ENCODE measurements around the gene ZNF511.
"Not testable (repeated sequence)": the region's sequence is repeated elsewhere in the genome, so short reads cannot be mapped to it uniquely, and the experiment has no call there.

DNA sequence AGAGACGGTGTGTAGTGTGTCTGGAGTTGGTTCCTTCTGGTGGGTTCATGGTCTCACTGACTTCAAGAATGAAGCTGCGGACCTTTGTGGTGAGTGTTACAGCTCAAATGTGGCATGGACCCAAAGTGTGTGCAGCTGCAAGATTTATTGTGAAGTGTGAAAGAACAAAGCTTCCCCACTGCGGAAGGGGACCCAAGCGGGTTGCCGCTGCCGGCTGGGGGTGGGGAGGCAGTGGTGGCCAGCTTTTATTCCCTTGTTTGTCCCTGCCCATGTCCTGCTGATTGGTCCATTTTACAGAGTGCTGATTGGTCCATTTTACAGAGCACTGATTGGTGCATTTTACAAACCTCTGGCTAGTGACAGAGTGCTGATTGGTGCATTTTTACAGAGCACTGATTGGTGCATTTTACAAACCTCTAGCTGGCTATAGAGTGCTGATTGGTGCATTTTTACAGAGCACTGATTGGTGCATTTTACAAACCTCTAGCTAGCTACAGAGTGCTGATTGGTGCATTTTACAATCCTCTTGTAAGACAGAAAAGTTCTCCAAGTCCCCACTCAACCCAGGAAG is 12.2 kb downstream of the ZNF511 start:
- TF ChIP-seq POLR2A (conservative IDR thresholded peaks at IDR 0.05); YY1 (IDR thresholded peaks at IDR 0.05; ENCODE audit: borderline replicate concordance in 1 of 3, control insufficient read depth in 1 of 3, extremely low read depth in 1 of 3, insufficient read depth in 3 of 3, insufficient read length in 1 of 3, insufficient replicate concordance in 2 of 3, low read depth in 1 of 3, low read length in 2 of 3); RBBP5 (IDR thresholded peaks at IDR 0.05; ENCODE audit: borderline replicate concordance, insufficient read depth, low read length, poor library complexity, severe bottlenecking); MTF1 (CRISPR knock-in tag; IDR thresholded peaks at IDR 0.05; ENCODE audit: borderline replicate concordance): not testable (repeated sequence)
- TF ChIP-seq, protein P1, sequence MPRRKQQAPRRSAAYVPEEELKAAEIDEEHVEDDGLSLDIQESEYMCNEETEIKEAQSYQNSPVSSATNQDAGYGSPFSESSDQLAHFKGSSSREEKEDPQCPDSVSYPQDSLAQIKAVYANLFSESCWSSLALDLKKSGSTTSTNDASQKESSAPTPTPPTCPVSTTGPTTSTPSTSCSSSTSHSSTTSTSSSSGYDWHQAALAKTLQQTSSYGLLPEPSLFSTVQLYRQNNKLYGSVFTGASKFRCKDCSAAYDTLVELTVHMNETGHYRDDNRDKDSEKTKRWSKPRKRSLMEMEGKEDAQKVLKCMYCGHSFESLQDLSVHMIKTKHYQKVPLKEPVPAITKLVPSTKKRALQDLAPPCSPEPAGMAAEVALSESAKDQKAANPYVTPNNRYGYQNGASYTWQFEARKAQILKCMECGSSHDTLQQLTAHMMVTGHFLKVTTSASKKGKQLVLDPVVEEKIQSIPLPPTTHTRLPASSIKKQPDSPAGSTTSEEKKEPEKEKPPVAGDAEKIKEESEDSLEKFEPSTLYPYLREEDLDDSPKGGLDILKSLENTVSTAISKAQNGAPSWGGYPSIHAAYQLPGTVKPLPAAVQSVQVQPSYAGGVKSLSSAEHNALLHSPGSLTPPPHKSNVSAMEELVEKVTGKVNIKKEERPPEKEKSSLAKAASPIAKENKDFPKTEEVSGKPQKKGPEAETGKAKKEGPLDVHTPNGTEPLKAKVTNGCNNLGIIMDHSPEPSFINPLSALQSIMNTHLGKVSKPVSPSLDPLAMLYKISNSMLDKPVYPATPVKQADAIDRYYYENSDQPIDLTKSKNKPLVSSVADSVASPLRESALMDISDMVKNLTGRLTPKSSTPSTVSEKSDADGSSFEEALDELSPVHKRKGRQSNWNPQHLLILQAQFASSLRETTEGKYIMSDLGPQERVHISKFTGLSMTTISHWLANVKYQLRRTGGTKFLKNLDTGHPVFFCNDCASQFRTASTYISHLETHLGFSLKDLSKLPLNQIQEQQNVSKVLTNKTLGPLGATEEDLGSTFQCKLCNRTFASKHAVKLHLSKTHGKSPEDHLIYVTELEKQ (CRISPR knock-in tag; IDR thresholded peaks at IDR 0.05) = not testable (repeated sequence)
- TF ChIP-seq, protein P2, sequence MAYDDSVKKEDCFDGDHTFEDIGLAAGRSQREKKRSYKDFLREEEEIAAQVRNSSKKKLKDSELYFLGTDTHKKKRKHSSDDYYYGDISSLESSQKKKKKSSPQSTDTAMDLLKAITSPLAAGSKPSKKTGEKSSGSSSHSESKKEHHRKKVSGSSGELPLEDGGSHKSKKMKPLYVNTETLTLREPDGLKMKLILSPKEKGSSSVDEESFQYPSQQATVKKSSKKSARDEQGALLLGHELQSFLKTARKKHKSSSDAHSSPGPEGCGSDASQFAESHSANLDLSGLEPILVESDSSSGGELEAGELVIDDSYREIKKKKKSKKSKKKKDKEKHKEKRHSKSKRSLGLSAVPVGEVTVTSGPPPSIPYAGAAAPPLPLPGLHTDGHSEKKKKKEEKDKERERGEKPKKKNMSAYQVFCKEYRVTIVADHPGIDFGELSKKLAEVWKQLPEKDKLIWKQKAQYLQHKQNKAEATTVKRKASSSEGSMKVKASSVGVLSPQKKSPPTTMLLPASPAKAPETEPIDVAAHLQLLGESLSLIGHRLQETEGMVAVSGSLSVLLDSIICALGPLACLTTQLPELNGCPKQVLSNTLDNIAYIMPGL (CRISPR knock-in tag; IDR thresholded peaks at IDR 0.05) = not testable (repeated sequence)
- peak; percentile 57 for TF ChIP-seq MAFG (tag; conservative IDR thresholded peaks at IDR 0.05)
- TF ChIP-seq, protein P3, sequence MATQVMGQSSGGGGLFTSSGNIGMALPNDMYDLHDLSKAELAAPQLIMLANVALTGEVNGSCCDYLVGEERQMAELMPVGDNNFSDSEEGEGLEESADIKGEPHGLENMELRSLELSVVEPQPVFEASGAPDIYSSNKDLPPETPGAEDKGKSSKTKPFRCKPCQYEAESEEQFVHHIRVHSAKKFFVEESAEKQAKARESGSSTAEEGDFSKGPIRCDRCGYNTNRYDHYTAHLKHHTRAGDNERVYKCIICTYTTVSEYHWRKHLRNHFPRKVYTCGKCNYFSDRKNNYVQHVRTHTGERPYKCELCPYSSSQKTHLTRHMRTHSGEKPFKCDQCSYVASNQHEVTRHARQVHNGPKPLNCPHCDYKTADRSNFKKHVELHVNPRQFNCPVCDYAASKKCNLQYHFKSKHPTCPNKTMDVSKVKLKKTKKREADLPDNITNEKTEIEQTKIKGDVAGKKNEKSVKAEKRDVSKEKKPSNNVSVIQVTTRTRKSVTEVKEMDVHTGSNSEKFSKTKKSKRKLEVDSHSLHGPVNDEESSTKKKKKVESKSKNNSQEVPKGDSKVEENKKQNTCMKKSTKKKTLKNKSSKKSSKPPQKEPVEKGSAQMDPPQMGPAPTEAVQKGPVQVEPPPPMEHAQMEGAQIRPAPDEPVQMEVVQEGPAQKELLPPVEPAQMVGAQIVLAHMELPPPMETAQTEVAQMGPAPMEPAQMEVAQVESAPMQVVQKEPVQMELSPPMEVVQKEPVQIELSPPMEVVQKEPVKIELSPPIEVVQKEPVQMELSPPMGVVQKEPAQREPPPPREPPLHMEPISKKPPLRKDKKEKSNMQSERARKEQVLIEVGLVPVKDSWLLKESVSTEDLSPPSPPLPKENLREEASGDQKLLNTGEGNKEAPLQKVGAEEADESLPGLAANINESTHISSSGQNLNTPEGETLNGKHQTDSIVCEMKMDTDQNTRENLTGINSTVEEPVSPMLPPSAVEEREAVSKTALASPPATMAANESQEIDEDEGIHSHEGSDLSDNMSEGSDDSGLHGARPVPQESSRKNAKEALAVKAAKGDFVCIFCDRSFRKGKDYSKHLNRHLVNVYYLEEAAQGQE (IDR thresholded peaks at IDR 0.05; ENCODE audit: borderline replicate concordance) = not testable (repeated sequence)
- TF ChIP-seq, protein P3 (CRISPR knock-in tag; IDR thresholded peaks at IDR 0.05; ENCODE audit: low read depth) = not testable (repeated sequence)

Measured in K562 (cell line).